Kidney (tissue), 14 donors: ENCODE measurements around the gene TJAP1. TPM values are rescaled to one million over a fixed set of nuclear protein-coding genes. Genes with fewer than 3 reads are reported as not detected.

ENCODE experiments used
- DNase-seq, 5 donors: peaks; one replicate each; pipeline ENCODE4 v3.0.0-alpha.2; 2013 to 2020
- FAIRE-seq: peaks from 2 replicates; lab custom pipeline; 2012; peaks lifted over from hg19 to GRCh38; lab: Jason Lieb, UNC
- H3K27ac ChIP-seq, 2 donors: one replicate each; pipeline ENCODE4 v1.7.0; 2013; ENCODE audit warnings: low read depth in 2 of 2, low read length in 2 of 2, inconsistent platforms in 1 of 2
- H3K27me3 ChIP-seq: one replicate; pipeline ENCODE4 v1.7.1; 2013; ENCODE audit warnings: low read length, inconsistent platforms; ENCODE audit not compliant: control insufficient read depth, insufficient read depth
- H3K36me3 ChIP-seq, 3 donors: one replicate each; pipeline versions ENCODE4 v1.7.0 to v1.7.1; 2013; ENCODE audit warnings: low read length in 3 of 3, control low read depth in 1 of 3, inconsistent platforms in 1 of 3; ENCODE audit not compliant: insufficient read depth in 3 of 3, control insufficient read depth in 2 of 3
- H3K4me1 ChIP-seq, 3 donors: one replicate each; pipeline versions ENCODE4 v1.7.0 to v1.7.1; 2013; ENCODE audit warnings: low read length in 3 of 3, inconsistent platforms in 1 of 3, low read depth in 1 of 3; ENCODE audit not compliant: control insufficient read depth in 2 of 3, insufficient read depth in 2 of 3
- H3K4me3 ChIP-seq, 3 donors: one replicate each; pipeline versions ENCODE4 v1.7.0 to v1.8.1; 2013; ENCODE audit warnings: low read length in 3 of 3, control low read depth in 1 of 3, inconsistent platforms in 1 of 3
- H3K9ac ChIP-seq, 3 donors: one replicate each; pipeline versions ENCODE4 v1.7.0 to v1.7.1; 2013; ENCODE audit warnings: low read length in 3 of 3, control low read depth in 1 of 3, inconsistent platforms in 1 of 3
- H3K9me3 ChIP-seq, 3 donors: one replicate each; pipeline versions ENCODE4 v1.7.0 to v1.7.1; 2013; ENCODE audit warnings: low read length in 3 of 3, control low read depth in 1 of 3, inconsistent platforms in 1 of 3; ENCODE audit not compliant: control insufficient read depth in 2 of 3, insufficient read depth in 1 of 3
- CTCF ChIP-seq: IDR thresholded peaks from 3 replicates; pipeline ENCODE4 v1.5.1; 2012; ENCODE audit warnings: mild to moderate bottlenecking, moderate library complexity, borderline replicate concordance; ENCODE audit not compliant: insufficient read depth; ENCODE audit errors: extremely low read depth
- intact Hi-C: fragments of 100-400 bp; cut with DNase I; formaldehyde crosslinking; loops from one replicate; pipeline ENCODE4 v1.11.1; 2022
- polyA plus RNA-seq: library from polyadenylated mRNA; stranded (reverse); fragments of 350-450 nt; fragmentation: Illumina TruSeq; extraction: RNeasy Lipid Tissue Mini Kit (QIAGEN cat#74804); gene quantifications from one replicate; pipeline ENCODE4 v1.2.3, GENCODE V29; 2014; ENCODE audit warnings: low read depth, low replicate concordance; ENCODE audit not compliant: insufficient read depth
- total RNA-seq: library from RNA; stranded (reverse); fragmentation: NEBNext Ultra II Directional; extraction: Animal tissue kit (Norgen Biotek cat#: 25700); gene quantifications from one replicate; pipeline ENCODE4 v1.2.1, GENCODE V29; 2021
- donor health status: control.
- donor health status: control.
- donor health status: control.
- donor health status: control.
- donor health status: control.
- donor health status: DM: yes; HTN: yes; CAD: no.
- donor health status: Normal renal cell carcinoma (clear cell type).

The TJAP1 gene
- total and polyA plus RNA-seq, 2 donors from 2014 or later = 13.6 to 38.5 TPM

DNA sequence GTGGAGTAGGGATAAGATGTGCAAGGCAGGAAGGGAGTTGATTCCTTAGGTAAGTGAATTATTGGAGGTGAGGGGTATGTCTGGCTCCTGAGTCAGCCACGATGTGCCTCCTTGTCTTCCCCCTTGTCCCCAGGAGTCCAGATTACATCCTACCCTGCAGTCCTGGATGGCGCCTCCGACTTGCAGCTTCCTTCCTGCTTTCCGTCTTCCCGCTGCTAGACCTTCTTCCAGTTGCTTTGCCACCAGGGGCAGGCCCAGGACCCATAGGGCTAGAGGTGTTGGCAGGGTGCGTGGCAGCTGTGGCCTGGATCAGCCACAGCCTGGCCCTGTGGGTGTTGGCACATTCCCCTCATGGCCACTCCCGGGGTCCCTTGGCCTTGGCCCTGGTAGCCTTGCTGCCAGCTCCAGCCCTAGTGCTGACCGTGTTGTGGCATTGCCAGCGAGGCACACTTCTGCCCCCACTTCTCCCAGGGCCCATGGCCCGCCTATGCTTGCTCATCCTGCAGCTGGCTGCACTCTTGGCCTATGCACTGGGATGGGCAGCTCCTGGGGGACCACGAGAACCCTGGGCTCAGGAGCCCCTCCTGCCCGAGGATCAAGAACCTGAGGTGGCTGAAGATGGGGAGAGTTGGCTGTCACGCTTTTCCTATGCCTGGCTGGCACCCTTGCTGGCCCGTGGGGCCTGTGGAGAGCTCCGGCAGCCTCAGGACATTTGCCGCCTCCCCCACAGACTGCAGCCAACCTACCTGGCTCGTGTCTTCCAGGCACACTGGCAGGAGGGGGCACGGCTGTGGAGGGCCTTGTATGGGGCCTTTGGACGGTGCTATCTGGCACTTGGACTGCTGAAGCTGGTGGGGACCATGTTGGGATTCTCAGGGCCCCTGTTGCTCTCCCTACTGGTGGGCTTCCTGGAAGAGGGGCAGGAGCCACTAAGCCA is 45.1 kb upstream of the TJAP1 start:
- intact Hi-C loops = no loop called here
- Histone ChIP-seq H3K27ac (no peak overlapping the region), H3K4me3 (no peak overlapping the region), H3K27me3 (no peaks in the 10 kb centered on the region), H3K9me3 (no peaks in the 10 kb centered on the region), H3K36me3 (peaks cover 0 to 4% (median 2%) of the 10 kb centered on the region in 3 donors), H3K9ac (no peak overlapping the region), H3K4me1 (peaks cover 5 to 20% (median 16%) of the 10 kb centered on the region in 3 donors)
- DNase-seq (no peak), FAIRE-seq (no peak)
- TF ChIP-seq CTCF = no peak

- no peak for TF ChIP-seq CTCF
- H3K27ac ChIP-seq = no peak overlapping the region
- H3K36me3 ChIP-seq = peaks cover 0 to 4% (median 2%) of the 10 kb centered on the region in 3 donors
- FAIRE-seq (no peak), DNase-seq (no peak)
- no peak overlapping the region for H3K9ac ChIP-seq
- no peaks in the 10 kb centered on the region for H3K27me3 ChIP-seq
- intact Hi-C loops = no loop called here
- H3K4me1 ChIP-seq = peaks cover 5 to 18% (median 16%) of the 10 kb centered on the region in 3 donors
- H3K9me3 ChIP-seq = no peaks in the 10 kb centered on the region
- H3K4me3 ChIP-seq = no peak overlapping the region
Measured at GRCh38 chr6:43433148-43433547, 44.2 kb upstream of the TJAP1 start.

DNA sequence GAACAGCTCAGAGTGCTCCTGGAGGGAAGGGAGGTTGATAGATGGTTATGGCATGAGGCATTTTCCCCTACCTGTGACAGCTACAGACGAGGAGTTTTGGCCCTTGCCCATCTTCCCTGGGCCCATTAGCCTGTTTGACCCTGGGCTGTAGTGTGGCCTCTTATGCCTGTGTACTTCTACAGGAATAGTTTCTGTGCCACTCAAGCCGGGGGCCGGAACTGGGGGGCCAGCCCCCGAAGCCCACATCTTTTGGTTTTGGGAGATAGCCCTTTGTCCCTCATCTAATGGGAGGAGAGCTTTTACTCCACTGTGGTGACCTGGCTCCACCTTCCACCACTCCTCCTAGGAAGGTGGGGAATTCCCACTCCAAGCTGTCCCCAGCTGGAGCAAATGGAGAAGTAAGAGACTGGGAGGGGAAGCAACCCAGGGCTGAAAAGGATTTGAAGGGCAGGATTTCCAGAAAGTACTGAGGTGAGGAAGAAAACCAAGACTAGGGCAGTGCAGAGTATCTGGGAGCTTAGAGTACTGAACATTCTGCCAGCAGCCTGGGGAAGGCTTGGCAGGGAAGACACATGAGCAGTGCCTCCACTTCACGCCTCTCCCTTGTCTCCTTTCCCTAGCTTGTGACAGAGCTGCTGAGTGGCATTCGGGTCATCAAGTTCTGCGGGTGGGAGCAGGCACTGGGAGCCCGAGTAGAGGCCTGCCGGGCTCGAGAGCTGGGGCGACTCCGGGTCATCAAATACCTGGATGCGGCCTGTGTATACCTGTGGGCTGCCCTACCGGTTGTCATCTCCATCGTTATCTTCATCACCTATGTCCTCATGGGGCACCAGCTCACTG is 43.1 kb upstream of the TJAP1 start:
- H3K36me3 ChIP-seq = peaks cover 0 to 10% (median 5%) of the 10 kb centered on the region in 3 donors
- no peak for TF ChIP-seq CTCF
- no peak overlapping the region for H3K9ac ChIP-seq
- H3K27ac ChIP-seq = no peak overlapping the region
- DNase-seq (no peak), FAIRE-seq (no peak)
- H3K27me3 ChIP-seq = no peaks in the 10 kb centered on the region
- no peaks in the 10 kb centered on the region for H3K9me3 ChIP-seq
- H3K4me3 ChIP-seq = no peak overlapping the region
- H3K4me1 ChIP-seq = peaks cover 0 to 12% (median 10%) of the 10 kb centered on the region in 3 donors
- intact Hi-C loops = no loop called here
